Frontal cortex (tissue), 4 donors: Measurements from ENCODE around the gene LSP1. TPM values are rescaled to one million over a fixed set of nuclear protein-coding genes. Genes with fewer than 3 reads are reported as not detected.
"Not testable (repeated sequence)": the region's sequence is repeated elsewhere in the genome, so short reads cannot be mapped to it uniquely, and the experiment has no call there.

Experiments
- DNase-seq, 2 donors: peaks; one replicate each; pipeline ENCODE4 v3.0.0; 2012; ENCODE audit warnings: low spot score in 2 of 2
- FAIRE-seq: peaks from 2 replicates; lab custom pipeline; 2012; peaks lifted over from hg19 to GRCh38; lab: Jason Lieb, UNC
- total RNA-seq: library from RNA; depleted of rRNA; stranded (reverse); fragments of >200 nt; gene quantifications from one replicate; pipeline ENCODE4 v1.2.3, GENCODE V29; 2014
- donor health status: control.
- donor health status: control.
- donor health status: control.

The LSP1 gene
- total RNA-seq, 1 donor from 2014 or later: 0.82 TPM

- DNase-seq (no peak), FAIRE-seq (no peak)
Measured at GRCh38 chr11:1873048-1873812, 20.3 kb downstream of the LSP1 start.

GRCh38 chr11:1873813-1874150 is 20.9 kb downstream of the LSP1 start:
- DNase-seq, FAIRE-seq: not testable (repeated sequence)

GRCh38 chr11:1874441-1875092 is 21.7 kb downstream of the LSP1 start:
- FAIRE-seq, DNase-seq: not testable (repeated sequence)

- FAIRE-seq (no peak), DNase-seq (no peak)
Measured at GRCh38 chr11:1875093-1875850, 22.4 kb downstream of the LSP1 start.

- not testable (repeated sequence) for DNase-seq, FAIRE-seq
Measured at GRCh38 chr11:1875851-1876301, 23.0 kb downstream of the LSP1 start.

GRCh38 chr11:1876361-1877063 is 23.6 kb downstream of the LSP1 start:
- no peak for FAIRE-seq
- no peak for DNase-seq

- no peak for DNase-seq
Measured at GRCh38 chr11:1877211-1878136, 24.6 kb downstream of the LSP1 start.

GRCh38 chr11:1878137-1879031 is 25.5 kb downstream of the LSP1 start:
- FAIRE-seq: no peak
- DNase-seq: no peak

More at GRCh38 chr11:1877211-1878136, 24.6 kb downstream of the LSP1 start:
- FAIRE-seq: no peak

- DNase-seq: no peak
- no peak for FAIRE-seq
Measured at GRCh38 chr11:1879342-1879940, 26.6 kb downstream of the LSP1 start.

- no peak for FAIRE-seq
- no peak for DNase-seq
Measured at GRCh38 chr11:1879941-1880720, 27.2 kb downstream of the LSP1 start.

- DNase-seq: no peak
- no peak for FAIRE-seq
Measured at GRCh38 chr11:1880746-1881441, 28.0 kb downstream of the LSP1 start.

- FAIRE-seq: no peak
- DNase-seq: no peak
Measured at GRCh38 chr11:1881442-1882264, 28.8 kb downstream of the LSP1 start.

GRCh38 chr11:1882265-1883238 is 29.7 kb downstream of the LSP1 start:
- FAIRE-seq: no peak

More at GRCh38 chr11:1882265-1883238, 29.7 kb downstream of the LSP1 start:
- peak; percentile 80 to 93 for DNase-seq
